ENCODE measurements around the gene OOSP3.
"Not testable (repeated sequence)": the region's sequence is repeated elsewhere in the genome, so short reads cannot be mapped to it uniquely, and the experiment has no call there.

The OOSP3 gene

GRCh38 chr11:59878575-59878974, at the start of gene OOSP3:
Gene OOSP3, plus strand, starts transcription at chr11:59878782. Its CDS starts 27 bp downstream, at chr11:59878809.
- no peak for DNase-seq

GRCh38 chr11:59829358-59829757, 49.2 kb upstream of the OOSP3 start:
- no peak for DNase-seq

- no peak for DNase-seq
These were observed 45.0 kb upstream of the OOSP3 start for GRCh38 chr11:59833602-59834001.

GRCh38 chr11:59839615-59840014, 39.0 kb upstream of the OOSP3 start:
- no peak for DNase-seq

GRCh38 chr11:59841514-59841913, 37.1 kb upstream of the OOSP3 start:
- DNase-seq, result no peak

GRCh38 chr11:59842316-59842715, 36.3 kb upstream of the OOSP3 start:
- no peak for DNase-seq

- no peak for DNase-seq
These were observed 33.2 kb upstream of the OOSP3 start, which contains the start of gene CBLIF for GRCh38 chr11:59845399-59845798. Gene CBLIF, minus strand, starts transcription at chr11:59845499. Its CDS starts 46 bp downstream, at chr11:59845453.

- DNase-seq, result no peak
These were observed 32.0 kb upstream of the OOSP3 start for GRCh38 chr11:59846556-59846955.

GRCh38 chr11:59847626-59848025, 31.0 kb upstream of the OOSP3 start:
- DNase-seq, result no peak

- not testable (repeated sequence) for DNase-seq
These were observed 30.1 kb upstream of the OOSP3 start for GRCh38 chr11:59848439-59848838.

GRCh38 chr11:59849129-59849528, 29.5 kb upstream of the OOSP3 start:
- DNase-seq, result no peak

- DNase-seq, result not testable (repeated sequence)
These were observed 29.0 kb upstream of the OOSP3 start for GRCh38 chr11:59849551-59849950.

- DNase-seq, result not testable (repeated sequence)
These were observed 27.2 kb upstream of the OOSP3 start for GRCh38 chr11:59851416-59851815.

GRCh38 chr11:59854871-59855270, 23.7 kb upstream of the OOSP3 start:
- no peak for DNase-seq

GRCh38 chr11:59857439-59858434, 20.8 kb upstream of the OOSP3 start:
- DNase-seq, result no peak

GRCh38 chr11:59859673-59860072, 18.9 kb upstream of the OOSP3 start:
- no peak for DNase-seq

GRCh38 chr11:59862252-59862651, 16.3 kb upstream of the OOSP3 start:
- DNase-seq, result no peak

- no peak for DNase-seq
These were observed 13.6 kb upstream of the OOSP3 start for GRCh38 chr11:59865031-59865430.

GRCh38 chr11:59866397-59866796, 12.2 kb upstream of the OOSP3 start, which contains the start of gene TCN1:
Gene TCN1, minus strand, starts transcription at chr11:59866487. Its CDS starts 17 bp downstream, at chr11:59866470.
- no peak for DNase-seq

- DNase-seq, result no peak
These were observed 11.7 kb upstream of the OOSP3 start for GRCh38 chr11:59866836-59867235.

GRCh38 chr11:59867946-59868345, 10.6 kb upstream of the OOSP3 start:
- no peak for DNase-seq

GRCh38 chr11:59872076-59872475, 6.5 kb upstream of the OOSP3 start:
- DNase-seq, result no peak

GRCh38 chr11:59875856-59876519, 2.6 kb upstream of the OOSP3 start:
- no peak for DNase-seq

- no peak for DNase-seq
These were observed 1.3 kb upstream of the OOSP3 start for GRCh38 chr11:59877325-59877724.
